Measurements from ENCODE around the gene ATG7.

DNA sequence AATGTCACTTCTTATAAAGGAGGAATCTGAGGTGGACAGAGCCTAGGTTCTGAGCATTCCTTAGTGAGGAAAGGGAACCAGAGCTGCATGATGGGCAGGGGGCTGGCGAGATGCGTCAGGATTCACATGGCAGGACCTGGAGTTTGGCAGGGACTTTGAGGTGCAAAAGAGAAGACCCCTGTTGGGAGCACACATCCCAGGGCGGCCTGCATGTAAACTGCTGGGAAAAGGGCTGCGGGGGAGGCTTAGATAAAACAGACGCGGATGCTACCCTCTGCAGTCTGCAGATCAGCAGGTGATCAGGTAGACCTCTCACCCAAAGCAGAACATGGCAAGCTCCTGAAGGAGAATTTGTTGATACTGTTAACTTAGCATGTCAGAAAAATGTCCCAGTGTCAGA, 203.1 kb downstream of the ATG7 start:
- TF ChIP-seq POLR2AphosphoS5 (IDR thresholded peaks at IDR 0.05) (no peak), POLR2A (IDR thresholded peaks at IDR 0.05; ENCODE audit: low read depth) (no peak)
